K562 (cell line): ENCODE data around the gene ICAM1. TPM values are rescaled to one million over a fixed set of nuclear protein-coding genes. Genes with fewer than 3 reads are reported as not detected.

Experiments
- CSDE1 ChIP-seq, 2 experiments: fragments of 450-650 bp; IDR thresholded peaks; 2 replicates each; pipeline ENCODE4 v1.6.1; 2016; ENCODE audit warnings: mild to moderate bottlenecking in 1 of 2
- FOXJ3 ChIP-seq: sonication (generic); formaldehyde crosslinking; IDR thresholded peaks from 2 replicates; pipeline ENCODE4 v1.4.0; 2020; ENCODE audit warnings: mild to moderate bottlenecking, missing genetic modification reagents
- HNRNPUL1 ChIP-seq: fragments of 200-400 bp; formaldehyde crosslinking; IDR thresholded peaks from 2 replicates; pipeline ENCODE4 v1.6.1; 2017; ENCODE audit warnings: low read length
- JUNB ChIP-seq: fragments of 450-650 bp; formaldehyde crosslinking; conservative IDR thresholded peaks from 2 replicates; pipeline ENCODE4 v1.4.0; 2020; ENCODE audit warnings: mild to moderate bottlenecking
- KDM2B ChIP-seq: fragments of 250-450 bp; sonication (Bioruptor Pico); IDR thresholded peaks from 2 replicates; pipeline ENCODE4 v1.8.0; 2021; ENCODE audit warnings: mild to moderate bottlenecking, moderate library complexity
- KLF13 ChIP-seq: fragments of 450-650 bp; IDR thresholded peaks from 2 replicates; pipeline ENCODE4 v1.6.1; 2016; ENCODE audit warnings: missing genetic modification characterization, low read depth, mild to moderate bottlenecking, missing compliant biosample characterization, moderate library complexity, borderline replicate concordance
- LARP7 ChIP-seq: fragments of 450-650 bp; IDR thresholded peaks from 2 replicates; pipeline ENCODE4 v1.6.1; 2016
- MCM2 ChIP-seq: fragments of 450-650 bp; IDR thresholded peaks from 2 replicates; pipeline ENCODE4 v1.6.1; 2017; ENCODE audit warnings: low read depth, mild to moderate bottlenecking
- MYC ChIP-seq, 2 experiments: fragments of 250-450 bp in 1 of 2; sonication (Bioruptor Pico) in 1 of 2; IDR thresholded peaks; 2 replicates each; pipeline versions ENCODE4 v1.5.1 to v1.6.1; 2012 to 2021; ENCODE audit warnings: low read depth in 2 of 2, borderline replicate concordance in 1 of 2, improper control_type of control experiment in 1 of 2, low read length in 1 of 2, mild to moderate bottlenecking in 1 of 2, moderate library complexity in 1 of 2
- POLR2A ChIP-seq: fragments of 450-650 bp; conservative IDR thresholded peaks from 2 replicates; pipeline ENCODE4 v1.6.1; 2016
- RBM15 ChIP-seq: fragments of 200-400 bp; formaldehyde crosslinking; IDR thresholded peaks from 2 replicates; pipeline ENCODE4 v1.6.1; 2018; ENCODE audit warnings: mild to moderate bottlenecking, low read length, moderate library complexity; ENCODE audit not compliant: insufficient read depth
- RBM22 ChIP-seq: fragments of 200-400 bp; formaldehyde crosslinking; IDR thresholded peaks from 2 replicates; pipeline ENCODE4 v1.6.1; 2018; ENCODE audit warnings: low read length, low read depth; ENCODE audit not compliant: poor library complexity, severe bottlenecking
- SMAD3 ChIP-seq: fragments of 450-650 bp; formaldehyde crosslinking; conservative IDR thresholded peaks from 2 replicates; pipeline ENCODE4 v1.4.0; 2020; ENCODE audit warnings: mild to moderate bottlenecking
- SP1 ChIP-seq: sonication (generic); formaldehyde crosslinking; IDR thresholded peaks from 2 replicates; pipeline ENCODE4 v1.8.1; 2022; ENCODE audit warnings: mild to moderate bottlenecking, missing genetic modification reagents
- TBL1XR1 ChIP-seq, 2 experiments: IDR thresholded peaks; 2 replicates each; pipeline ENCODE4 v1.6.1; 2012; ENCODE audit warnings: improper control_type of control experiment in 2 of 2, low read length in 2 of 2, mild to moderate bottlenecking in 1 of 2
- ZBTB17 ChIP-seq: fragments of 450-650 bp; formaldehyde crosslinking; IDR thresholded peaks from 2 replicates; pipeline ENCODE4 v1.4.0; 2020; ENCODE audit warnings: mild to moderate bottlenecking
- ZNF124 ChIP-seq: sonication (generic); formaldehyde crosslinking; IDR thresholded peaks from 2 replicates; pipeline ENCODE4 v1.8.1; 2022; ENCODE audit warnings: missing genetic modification reagents
- ZNF263 ChIP-seq: sonication (generic); formaldehyde crosslinking; IDR thresholded peaks from 2 replicates; pipeline ENCODE4 v1.8.0; 2022; ENCODE audit warnings: mild to moderate bottlenecking, missing genetic modification reagents, borderline replicate concordance
- ZNF274 ChIP-seq: IDR thresholded peaks from 2 replicates; pipeline ENCODE4 v1.6.1; 2011; ENCODE audit warnings: low read depth, mild to moderate bottlenecking, low read length, moderate library complexity, borderline replicate concordance
- ZNF695 ChIP-seq: fragments of 450-650 bp; formaldehyde crosslinking; IDR thresholded peaks from 2 replicates; pipeline ENCODE4 v1.4.0; 2020; ENCODE audit warnings: mild to moderate bottlenecking, moderate library complexity
- ZNF699 ChIP-seq: fragments of 250-450 bp; sonication (Bioruptor Pico); IDR thresholded peaks from 2 replicates; pipeline ENCODE4 v1.8.0; 2021; ENCODE audit warnings: mild to moderate bottlenecking, moderate library complexity; ENCODE audit not compliant: insufficient replicate concordance
- ZNF764 ChIP-seq: fragments of 250-450 bp; sonication (Bioruptor Pico); IDR thresholded peaks from 2 replicates; pipeline ENCODE4 v1.4.0; 2020; ENCODE audit warnings: low read depth, mild to moderate bottlenecking, moderate library complexity
- polyA plus RNA-seq, 8 experiments: library from polyadenylated mRNA; depleted of rRNA in 4 of 8; stranded (reverse) in 5 of 8; unstranded in 3 of 8; fragments of >200 nt; fragmentation: Nextera tagmentation in 2 of 8; fragmentation: Illumina TruSeq in 1 of 8; extraction: Ambion mirVana in 2 of 8; extraction: Trizol in 1 of 8; gene quantifications; 2 replicates each; pipeline versions ENCODE4 v1.2.1 to v1.2.3, GENCODE V29; 2011 to 2014; ENCODE audit warnings: inconsistent platforms in 1 of 8, missing spikeins in 1 of 8
- total RNA-seq, 7 experiments: library from RNA; depleted of rRNA in 6 of 7; stranded (reverse); fragments of >200 nt in 6 of 7; fragmentation: Illumina TruSeq in 2 of 7; extraction: Trizol in 2 of 7; gene quantifications; 2 replicates each; pipeline versions ENCODE4 v1.2.1 to v1.2.3, GENCODE V29; 2011 to 2021; ENCODE audit warnings: low replicate concordance in 1 of 7
- TF ChIP-seq, protein P1 (sequence below): fragments of 450-650 bp; IDR thresholded peaks from 2 replicates; pipeline ENCODE4 v1.6.1; 2018; ENCODE audit warnings: mild to moderate bottlenecking, low read depth; ENCODE audit not compliant: partially characterized antibody
- TF ChIP-seq, protein P2 (sequence below): sonication (generic); formaldehyde crosslinking; IDR thresholded peaks from 2 replicates; pipeline ENCODE4 v1.8.1; 2023; ENCODE audit warnings: mild to moderate bottlenecking, missing genetic modification reagents, moderate library complexity
- TF ChIP-seq, protein P3 (sequence below): fragments of 450-650 bp; formaldehyde crosslinking; conservative IDR thresholded peaks from 2 replicates; pipeline ENCODE4 v1.4.0; 2022; ENCODE audit warnings: mild to moderate bottlenecking, missing genetic modification characterization

The ICAM1 gene
- total and polyA plus RNA-seq, 9 of the 15 experiments (the other 6 are each of a cell fraction or from before 2014, with no cell fraction given): 2.3 to 24.4 (median 13.4) TPM

DNA sequence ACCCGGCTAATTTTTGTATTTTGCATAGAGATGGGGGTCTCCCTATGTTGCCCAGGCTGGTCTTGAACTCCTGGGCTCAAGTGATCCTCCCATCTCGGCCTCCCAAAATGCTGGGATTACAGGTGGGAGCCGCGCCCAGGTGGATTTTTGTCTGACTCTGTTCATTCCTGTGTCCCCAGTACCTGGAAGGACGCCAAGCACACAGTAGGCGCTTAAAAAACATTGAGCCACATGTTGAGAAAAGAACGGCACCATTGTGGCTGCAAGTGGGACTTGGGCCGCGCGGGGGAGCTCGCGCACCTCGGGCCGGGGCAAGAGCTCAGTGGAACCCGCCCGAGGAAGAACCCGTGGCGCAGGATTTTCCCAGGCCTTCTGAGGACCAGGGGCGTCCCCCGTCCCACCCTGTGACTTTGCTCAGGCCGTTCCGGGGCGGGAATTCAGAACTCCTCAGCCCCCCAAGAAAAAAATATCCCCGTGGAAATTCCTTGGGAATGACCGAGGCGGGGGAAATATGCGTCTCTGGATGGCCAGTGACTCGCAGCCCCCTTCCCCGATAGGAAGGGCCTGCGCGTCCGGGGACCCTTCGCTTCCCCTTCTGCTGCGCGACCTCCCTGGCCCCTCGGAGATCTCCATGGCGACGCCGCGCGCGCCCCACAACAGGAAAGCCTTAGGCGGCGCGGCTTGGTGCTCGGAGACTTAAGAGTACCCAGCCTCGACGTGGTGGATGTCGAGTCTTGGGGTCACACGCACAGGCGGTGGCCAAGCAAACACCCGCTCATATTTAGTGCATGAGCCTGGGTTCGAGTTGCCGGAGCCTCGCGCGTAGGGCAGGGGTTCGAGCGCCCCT lies 1.4 kb upstream of the ICAM1 start (continued):
- TF ChIP-seq, protein P1, sequence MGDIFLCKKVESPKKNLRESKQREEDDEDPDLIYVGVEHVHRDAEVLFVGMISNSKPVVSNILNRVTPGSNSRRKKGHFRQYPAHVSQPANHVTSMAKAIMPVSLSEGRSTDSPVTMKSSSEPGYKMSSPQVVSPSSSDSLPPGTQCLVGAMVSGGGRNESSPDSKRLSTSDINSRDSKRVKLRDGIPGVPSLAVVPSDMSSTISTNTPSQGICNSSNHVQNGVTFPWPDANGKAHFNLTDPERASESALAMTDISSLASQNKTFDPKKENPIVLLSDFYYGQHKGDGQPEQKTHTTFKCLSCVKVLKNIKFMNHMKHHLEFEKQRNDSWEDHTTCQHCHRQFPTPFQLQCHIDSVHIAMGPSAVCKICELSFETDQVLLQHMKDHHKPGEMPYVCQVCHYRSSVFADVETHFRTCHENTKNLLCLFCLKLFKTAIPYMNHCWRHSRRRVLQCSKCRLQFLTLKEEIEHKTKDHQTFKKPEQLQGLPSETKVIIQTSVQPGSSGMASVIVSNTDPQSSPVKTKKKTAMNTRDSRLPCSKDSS: no peak
- TF ChIP-seq ZNF124 (CRISPR knock-in tag) (no peak), FOXJ3 (CRISPR knock-in tag) (no peak), ZNF274 (no peak), LARP7 (0 out of 2 replicates have a peak, but pooled peaks have one; percentile 8), ZNF764 (CRISPR knock-in tag) (no peak), KDM2B (CRISPR knock-in tag) (no peak), MYC (IDR thresholded peaks at IDR 0.05; ENCODE audit: low read depth, low read length) (peak; percentile 84), MYC (CRISPR knock-in tag; IDR thresholded peaks at IDR 0.05; ENCODE audit: borderline replicate concordance, low read depth) (peak; percentile 66; the same call in 1 of the 2 replicates), JUNB (CRISPR knock-in tag) (no peak), TBL1XR1 (IDR thresholded peaks at IDR 0.05; ENCODE audit: low read length in 2 of 2) (no peak), HNRNPUL1 (no peak), SP1 (CRISPR knock-in tag) (0 out of 2 replicates have a peak, but pooled peaks have one; percentile 58), RBM22 (peak; percentile 16), RBM15 (no peak), MCM2 (no peak), CSDE1 (IDR thresholded peaks at IDR 0.05) (no peak; a peak in 1 of 4 replicates), KLF13 (tag) (no peak), ZBTB17 (CRISPR knock-in tag) (no peak), POLR2A (no peak), SMAD3 (CRISPR knock-in tag) (no peak), ZNF695 (CRISPR knock-in tag) (no peak), ZNF699 (no peak), ZNF263 (CRISPR knock-in tag) (peak; percentile 53)
- TF ChIP-seq, protein P2, sequence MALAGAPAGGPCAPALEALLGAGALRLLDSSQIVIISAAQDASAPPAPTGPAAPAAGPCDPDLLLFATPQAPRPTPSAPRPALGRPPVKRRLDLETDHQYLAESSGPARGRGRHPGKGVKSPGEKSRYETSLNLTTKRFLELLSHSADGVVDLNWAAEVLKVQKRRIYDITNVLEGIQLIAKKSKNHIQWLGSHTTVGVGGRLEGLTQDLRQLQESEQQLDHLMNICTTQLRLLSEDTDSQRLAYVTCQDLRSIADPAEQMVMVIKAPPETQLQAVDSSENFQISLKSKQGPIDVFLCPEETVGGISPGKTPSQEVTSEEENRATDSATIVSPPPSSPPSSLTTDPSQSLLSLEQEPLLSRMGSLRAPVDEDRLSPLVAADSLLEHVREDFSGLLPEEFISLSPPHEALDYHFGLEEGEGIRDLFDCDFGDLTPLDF (CRISPR knock-in tag): peak; percentile 70; the same call in 1 of the 2 replicates
- TF ChIP-seq, protein P3, sequence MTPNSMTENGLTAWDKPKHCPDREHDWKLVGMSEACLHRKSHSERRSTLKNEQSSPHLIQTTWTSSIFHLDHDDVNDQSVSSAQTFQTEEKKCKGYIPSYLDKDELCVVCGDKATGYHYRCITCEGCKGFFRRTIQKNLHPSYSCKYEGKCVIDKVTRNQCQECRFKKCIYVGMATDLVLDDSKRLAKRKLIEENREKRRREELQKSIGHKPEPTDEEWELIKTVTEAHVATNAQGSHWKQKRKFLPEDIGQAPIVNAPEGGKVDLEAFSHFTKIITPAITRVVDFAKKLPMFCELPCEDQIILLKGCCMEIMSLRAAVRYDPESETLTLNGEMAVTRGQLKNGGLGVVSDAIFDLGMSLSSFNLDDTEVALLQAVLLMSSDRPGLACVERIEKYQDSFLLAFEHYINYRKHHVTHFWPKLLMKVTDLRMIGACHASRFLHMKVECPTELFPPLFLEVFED (CRISPR knock-in tag): no peak
